IMR-90 (cell line): ENCODE data around the gene TBC1D1.

Experiments used
- CTCF ChIP-seq: conservative IDR thresholded peaks from 2 replicates; pipeline ENCODE4 v1.5.1; 2012; ENCODE audit warnings: mild to moderate bottlenecking, low read depth, low read length, improper control_type of control experiment
- FOS ChIP-seq: fragments of 150-350 bp; IDR thresholded peaks from 2 replicates; pipeline ENCODE4 v1.6.1; 2016; ENCODE audit warnings: low read depth, low read length
- MAFK ChIP-seq: IDR thresholded peaks from 2 replicates; pipeline ENCODE4 v1.6.1; 2012; ENCODE audit warnings: low read depth, low read length, improper control_type of control experiment
- MAZ ChIP-seq: IDR thresholded peaks from 2 replicates; pipeline ENCODE4 v1.6.1; 2012; ENCODE audit warnings: low read depth, mild to moderate bottlenecking, low read length, improper control_type of control experiment, moderate library complexity, borderline replicate concordance
- POLR2A ChIP-seq: IDR thresholded peaks from 2 replicates; pipeline ENCODE4 v1.6.1; 2012; ENCODE audit warnings: mild to moderate bottlenecking, low read depth, low read length
- RCOR1 ChIP-seq: IDR thresholded peaks from 2 replicates; pipeline ENCODE4 v1.6.1; 2012; ENCODE audit warnings: mild to moderate bottlenecking, low read length, improper control_type of control experiment; ENCODE audit not compliant: insufficient replicate concordance
- USF2 ChIP-seq: fragments of 150-350 bp; IDR thresholded peaks from 2 replicates; pipeline ENCODE4 v1.6.1; 2017; ENCODE audit warnings: mild to moderate bottlenecking, antibody characterized with exemption, low read length, low read depth

- no peak for TF ChIP-seq CTCF
- no peak for TF ChIP-seq FOS
- no peak for TF ChIP-seq POLR2A
- no peak for TF ChIP-seq RCOR1
- TF ChIP-seq MAFK = no peak
- TF ChIP-seq MAZ = no peak
- TF ChIP-seq USF2 = no peak
Observed at GRCh38 chr4:38111024-38111423, 220.1 kb downstream of the TBC1D1 start.
